ENCODE results near the gene TBC1D14. TPM values are rescaled to one million over a fixed set of nuclear protein-coding genes. Genes with fewer than 3 reads are reported as not detected.

The TBC1D14 gene
- total and polyA plus RNA-seq, 2 of the 8 experiments (the other 6 are each of a cell fraction or from before 2014, with no cell fraction given): 45.6 to 48.2 TPM

- no peak for DNase-seq (ENCODE audit: low read depth in 1 of 2, low spot score in 2 of 2)
- no peaks in the 10 kb centered on the region for H3K9me3 ChIP-seq (ENCODE audit: insufficient read depth in 2 of 2, low read depth in 1 of 2, low read length in 1 of 2)
- H3K27ac ChIP-seq (ENCODE audit: low read depth, low read length): no peak overlapping the region
- H3K56ac ChIP-seq (replicated peaks; ENCODE audit: insufficient read length, low read depth, low read length): no peak overlapping the region
- H4K5ac ChIP-seq (ENCODE audit: insufficient read length, low read depth, low read length): no peak overlapping the region
- H3K36me3 ChIP-seq (ENCODE audit: control insufficient read depth in 2 of 4, insufficient read depth in 4 of 4, low read length in 3 of 4): peaks cover 25 to 51% (median 32%) of the 10 kb centered on the region in 4 experiments
- no peak overlapping the region for H2AFZ ChIP-seq (ENCODE audit: low read length)
- H2AK5ac ChIP-seq (ENCODE audit: low read depth, low read length): no peak overlapping the region
- no peaks in the 10 kb centered on the region for H3K23me2 ChIP-seq (ENCODE audit: low read depth, low read length)
- no peak overlapping the region for H4K91ac ChIP-seq (replicated peaks; ENCODE audit: insufficient read length, low read length)
- no peak overlapping the region for H2BK120ac ChIP-seq (replicated peaks; ENCODE audit: low read depth, low read length)
- H4K20me1 ChIP-seq (replicated peaks in 1 of 2; ENCODE audit: control insufficient read depth in 1 of 2, insufficient read depth in 2 of 2, low read length in 2 of 2): peaks cover 23 to 36% of the 10 kb centered on the region in 2 experiments
- no peak for FAIRE-seq
- peaks cover 0 to 8% (median 6%) of the 10 kb centered on the region in 4 experiments; a peak in 5 of 7 replicates for H3K4me1 ChIP-seq (replicated peaks in 1 of 4; ENCODE audit: control insufficient read depth in 3 of 4, insufficient read depth in 4 of 4, low read length in 3 of 4)
- POLR2A ChIA-PET (ENCODE audit: partially characterized antibody): interaction anchor here (0.6 to 2.0 kb wide), 3 partner anchors 9 to 37 kb away, joined by 3 to 4 read pairs (median 3); no protein-coding TSS in a partner anchor
- CTCF ChIA-PET (ENCODE audit: partially characterized antibody): interaction anchor here (0.6 to 2.3 kb wide), 5 partner anchors 10 to 79 kb away, joined by 3 to 14 read pairs (median 3); no protein-coding TSS in a partner anchor
- no peak overlapping the region for H2BK12ac ChIP-seq (ENCODE audit: low read depth, low read length)
- H3K4ac ChIP-seq (replicated peaks; ENCODE audit: insufficient read length, low read depth, low read length): no peak overlapping the region
- no peak overlapping the region for H3K18ac ChIP-seq (ENCODE audit: extremely low read depth, low read length)
- H3K9ac ChIP-seq (replicated peaks in 1 of 4; ENCODE audit: extremely low read depth in 1 of 4, low read depth in 3 of 4, low read length in 3 of 4): no peak overlapping the region
- no peak overlapping the region for H2BK15ac ChIP-seq (ENCODE audit: low read length)
- H3K79me1 ChIP-seq (ENCODE audit: low read depth, low read length): peaks cover 5% of the 10 kb centered on the region; the same call in 1 of the 2 replicates
- no peak overlapping the region for H3K23ac ChIP-seq (ENCODE audit: insufficient read length)
- WGBS, 2 experiments (ENCODE audit: extremely low coverage in 1 of 2, insufficient coverage in 1 of 2, insufficient read length in 1 of 2, insufficient replicate concordance in 2 of 2, low coverage in 1 of 2, low lambda C conversion rate in 2 of 2, missing lambda C conversion rate in 1 of 2): 93% methylated on average over 8 of the region's 8 CpGs; no CpG with 5 or more reads in 1 of the 2 experiments
- no peak overlapping the region for H2BK20ac ChIP-seq (ENCODE audit: low read length)
- no peaks in the 10 kb centered on the region for H3K27me3 ChIP-seq (replicated peaks in 1 of 4; ENCODE audit: control insufficient read depth in 3 of 4, extremely low read depth in 1 of 4, insufficient read depth in 3 of 4, low read length in 3 of 4)
- H3K4me2 ChIP-seq (ENCODE audit: insufficient read depth in 1 of 2, low read depth in 2 of 2, low read length in 2 of 2): no peak overlapping the region
- no peak overlapping the region for H4K8ac ChIP-seq (ENCODE audit: extremely low read depth, insufficient read depth, low read length)
- H3K4me3 ChIP-seq (ENCODE audit: extremely low read depth in 1 of 4, insufficient read depth in 2 of 4, low read depth in 3 of 4, low read length in 4 of 4): no peak overlapping the region
- H2BK5ac ChIP-seq (ENCODE audit: low read depth, low read length): no peak overlapping the region
- H3K14ac ChIP-seq (ENCODE audit: insufficient read length): no peak overlapping the region
- peaks cover 0 to 2% of the 10 kb centered on the region in 2 experiments; a peak in 2 of 4 replicates for H3K79me2 ChIP-seq (ENCODE audit: control insufficient read depth in 1 of 2, insufficient read depth in 2 of 2, low read length in 2 of 2)
Measured at GRCh38 chr4:7003879-7004240, 94.2 kb downstream of the TBC1D14 start.
